Epithelial cell of esophagus (primary cell): ENCODE measurements around the gene SMNDC1.

Experiments used
- DNase-seq: peaks from one replicate; pipeline ENCODE4 v3.0.0; 2010; ENCODE audit warnings: low read depth
- H3K4me3 ChIP-seq: 2 replicates; pipeline ENCODE4 v1.5.1; 2011; ENCODE audit warnings: mild to moderate bottlenecking, low read length, control low read depth
- TF ChIP-seq, protein P1 (sequence below): IDR thresholded peaks from 2 replicates; pipeline ENCODE4 v1.5.1; 2011; ENCODE audit warnings: low read depth, mild to moderate bottlenecking, low read length, control low read depth, inconsistent platforms; ENCODE audit not compliant: insufficient read depth; ENCODE audit errors: missing control alignments

Gene SMNDC1

DNA sequence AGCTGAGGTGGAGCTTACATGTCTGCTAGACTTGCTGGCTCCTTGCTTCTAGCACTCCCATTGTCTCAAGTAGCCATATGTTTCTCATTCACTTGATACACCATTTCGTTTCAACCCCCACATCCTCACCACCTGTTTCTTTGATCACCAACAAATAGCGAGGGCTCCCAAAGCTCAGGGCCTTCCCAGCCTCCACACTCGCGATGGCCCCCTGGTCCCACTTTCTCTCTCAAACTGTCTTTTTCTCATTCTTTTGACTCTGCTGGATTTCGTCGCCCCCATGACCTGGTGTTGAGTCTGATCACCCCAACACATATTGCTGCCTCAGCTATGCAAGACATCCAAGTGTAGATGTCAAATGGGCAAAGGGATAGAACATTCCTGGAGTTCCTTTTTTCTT, 26.0 kb upstream of the SMNDC1 start:
- DNase-seq = no peak
- H3K4me3 ChIP-seq = no peak overlapping the region
- TF ChIP-seq, protein P1, sequence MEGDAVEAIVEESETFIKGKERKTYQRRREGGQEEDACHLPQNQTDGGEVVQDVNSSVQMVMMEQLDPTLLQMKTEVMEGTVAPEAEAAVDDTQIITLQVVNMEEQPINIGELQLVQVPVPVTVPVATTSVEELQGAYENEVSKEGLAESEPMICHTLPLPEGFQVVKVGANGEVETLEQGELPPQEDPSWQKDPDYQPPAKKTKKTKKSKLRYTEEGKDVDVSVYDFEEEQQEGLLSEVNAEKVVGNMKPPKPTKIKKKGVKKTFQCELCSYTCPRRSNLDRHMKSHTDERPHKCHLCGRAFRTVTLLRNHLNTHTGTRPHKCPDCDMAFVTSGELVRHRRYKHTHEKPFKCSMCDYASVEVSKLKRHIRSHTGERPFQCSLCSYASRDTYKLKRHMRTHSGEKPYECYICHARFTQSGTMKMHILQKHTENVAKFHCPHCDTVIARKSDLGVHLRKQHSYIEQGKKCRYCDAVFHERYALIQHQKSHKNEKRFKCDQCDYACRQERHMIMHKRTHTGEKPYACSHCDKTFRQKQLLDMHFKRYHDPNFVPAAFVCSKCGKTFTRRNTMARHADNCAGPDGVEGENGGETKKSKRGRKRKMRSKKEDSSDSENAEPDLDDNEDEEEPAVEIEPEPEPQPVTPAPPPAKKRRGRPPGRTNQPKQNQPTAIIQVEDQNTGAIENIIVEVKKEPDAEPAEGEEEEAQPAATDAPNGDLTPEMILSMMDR = no peak

DNA sequence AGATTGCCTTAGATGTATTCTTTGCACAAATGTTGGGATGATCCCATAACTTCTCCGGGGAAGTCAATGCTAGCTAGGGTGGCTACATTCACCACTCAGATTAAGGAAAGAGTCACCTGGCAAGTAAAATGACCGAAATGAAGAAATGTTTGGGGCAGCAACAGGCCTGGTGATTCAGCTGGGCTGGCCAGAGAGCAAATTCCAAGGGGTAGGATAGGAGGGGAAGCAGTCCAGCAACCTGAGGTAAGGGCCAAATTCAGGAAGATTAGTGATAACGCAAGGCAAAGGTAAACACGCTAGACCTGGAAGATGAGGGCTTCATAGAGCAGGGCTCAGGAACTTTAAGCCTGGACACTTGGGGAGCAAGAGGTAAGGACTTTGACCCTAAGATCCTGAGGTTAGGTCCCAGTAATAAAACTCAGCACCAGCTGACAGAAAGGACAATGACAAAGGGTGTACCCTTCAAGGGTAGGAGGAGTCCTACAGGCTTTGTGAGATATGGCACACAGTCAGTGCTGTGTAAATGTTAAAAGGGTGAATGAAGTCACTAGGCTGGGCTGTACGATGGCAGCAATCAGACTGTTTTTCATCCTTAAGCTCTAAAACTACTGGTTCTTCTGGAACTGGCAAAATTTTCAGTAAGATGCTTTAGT, 22.7 kb upstream of the SMNDC1 start:
- DNase-seq = no peak
- H3K4me3 ChIP-seq = no peak overlapping the region
- TF ChIP-seq, protein P1 = no peak

DNA sequence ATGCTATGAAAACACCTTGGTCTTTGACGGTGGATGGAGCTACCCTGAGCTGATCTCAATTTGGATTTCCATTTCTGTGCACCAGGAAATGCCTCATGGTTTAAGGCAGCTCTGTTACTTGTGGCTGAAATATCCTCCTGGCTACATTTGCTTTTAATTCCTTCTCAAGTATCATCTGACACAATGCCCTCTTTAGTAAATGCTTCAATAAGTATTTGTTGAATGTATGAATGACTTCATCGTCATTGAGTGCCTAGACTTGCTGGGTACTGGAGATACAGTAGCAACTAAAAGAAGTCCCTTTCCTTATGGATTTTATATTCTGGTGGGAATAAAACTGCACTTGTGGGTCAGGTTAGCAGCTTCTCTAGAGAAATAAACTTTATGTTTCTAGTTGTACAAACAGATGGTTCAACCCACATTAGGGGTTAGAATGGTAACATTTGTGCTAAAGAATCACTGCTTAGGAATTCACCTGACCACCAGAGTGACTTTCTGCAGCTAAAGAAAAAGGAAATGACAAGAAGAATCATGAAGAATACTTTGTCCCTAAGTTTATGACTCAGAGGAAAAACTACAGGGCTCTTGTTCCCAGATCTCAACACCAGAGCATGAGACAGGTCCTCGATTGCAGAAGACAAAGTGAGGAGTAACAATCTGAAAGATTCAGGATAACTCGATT, 21.8 kb upstream of the SMNDC1 start:
- peak; percentile 39 for DNase-seq
- TF ChIP-seq, protein P1 = no peak
- no peak overlapping the region for H3K4me3 ChIP-seq

DNA sequence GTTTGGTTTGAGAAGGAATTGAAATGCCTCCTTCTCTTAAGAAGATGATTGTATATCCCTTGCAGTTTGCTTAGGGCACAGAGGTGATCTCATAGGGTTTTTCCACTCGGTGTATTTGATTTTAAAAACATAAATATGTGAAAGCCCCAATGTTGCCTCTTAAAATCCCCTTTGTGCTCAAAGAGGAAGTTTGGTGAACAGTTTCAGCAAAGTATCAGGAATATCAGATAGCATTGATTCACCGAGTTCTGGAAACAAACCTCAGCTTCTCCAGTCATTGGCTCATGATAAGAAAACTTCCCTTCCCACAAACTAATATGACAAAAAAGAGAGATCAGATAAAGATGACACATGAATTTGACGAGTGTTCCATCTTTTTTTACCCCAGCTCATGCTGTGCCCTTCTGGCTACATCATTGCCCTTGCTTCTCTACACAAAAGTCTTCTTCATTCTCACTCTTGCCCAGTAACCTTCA, 20.1 kb upstream of the SMNDC1 start:
- H3K4me3 ChIP-seq = no peak overlapping the region
- TF ChIP-seq, protein P1 = no peak
- no peak for DNase-seq

DNA sequence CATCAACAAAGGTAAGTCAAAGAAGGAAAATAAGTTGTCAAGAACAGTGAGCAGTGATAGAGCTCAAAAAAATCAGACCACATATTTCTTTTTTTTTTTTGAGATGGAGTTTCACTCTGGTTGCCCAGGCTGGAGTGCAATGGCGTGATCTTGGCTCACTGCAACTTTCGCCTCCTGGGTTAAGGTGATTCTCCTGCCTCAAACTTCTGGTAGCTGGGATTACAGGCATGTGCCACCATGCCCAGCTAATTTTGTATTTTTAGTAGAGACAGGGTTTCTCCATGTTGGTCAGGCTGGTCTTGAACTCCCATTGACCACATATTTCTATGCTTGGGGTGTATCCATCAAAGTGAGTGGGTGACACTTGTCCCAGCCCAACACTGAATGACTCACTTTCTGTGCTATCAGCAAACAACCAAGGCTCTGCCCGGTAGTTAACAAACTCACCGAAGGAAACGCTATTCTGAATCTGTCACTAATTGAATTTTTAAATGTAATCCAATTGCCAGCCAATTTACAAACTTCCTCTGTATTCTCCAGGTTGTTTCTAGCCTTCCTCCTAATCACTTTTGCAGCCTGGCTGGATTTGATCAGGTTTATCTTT, 19.6 kb upstream of the SMNDC1 start:
- H3K4me3 ChIP-seq = no peak overlapping the region
- TF ChIP-seq, protein P1 = no peak
- peak; percentile 42 for DNase-seq

DNA sequence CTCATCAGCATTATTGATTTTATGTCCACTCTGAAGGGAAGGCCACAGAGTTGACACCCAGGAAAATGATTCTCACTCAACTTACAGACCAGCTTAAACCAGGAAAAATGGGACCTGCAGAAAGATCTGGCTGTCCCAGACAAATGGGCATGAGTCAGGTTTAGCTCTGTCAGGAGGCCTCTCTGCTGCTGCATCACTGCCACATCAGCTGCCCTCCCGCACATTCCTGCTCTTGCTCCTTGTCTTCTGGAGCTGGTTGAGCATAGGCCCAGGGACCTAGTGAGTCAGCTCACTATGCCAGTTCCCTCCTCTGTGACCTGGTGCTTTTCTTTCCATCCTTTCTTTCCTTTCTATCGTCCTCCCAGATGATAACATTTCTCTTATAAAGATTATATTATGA, 18.8 kb upstream of the SMNDC1 start:
- DNase-seq = peak; percentile 92
- TF ChIP-seq, protein P1 = no peak
- no peak overlapping the region for H3K4me3 ChIP-seq
